Thyroid gland (tissue), 4 donors: Measurements from ENCODE around the gene TMIGD2. TPM values are rescaled to one million over a fixed set of nuclear protein-coding genes. Genes with fewer than 3 reads are reported as not detected.
"Not testable (repeated sequence)": the region's sequence is repeated elsewhere in the genome, so short reads cannot be mapped to it uniquely, and the experiment has no call there.

Source experiments
- DNase-seq, 2 donors: peaks; one replicate each; pipeline ENCODE4 v3.0.0-alpha.2; 2019
- H3K27ac ChIP-seq, 3 donors: fragments of 200-600 bp; sonication (generic); 1 replicate in 2 of 3; 2 replicates in 1 of 3; pipeline ENCODE4 v1.5.1; 2016 to 2019; ENCODE audit warnings: mild to moderate bottlenecking in 1 of 3, moderate library complexity in 1 of 3
- H3K27me3 ChIP-seq: fragments of 200-600 bp; sonication (generic); one replicate; pipeline ENCODE4 v1.5.1; 2019
- H3K36me3 ChIP-seq, 2 donors: fragments of 200-600 bp; sonication (generic); one replicate each; pipeline ENCODE4 v1.5.1; 2016 to 2019
- H3K4me1 ChIP-seq, 2 donors: fragments of 200-600 bp; sonication (generic); one replicate each; pipeline ENCODE4 v1.5.1; 2017 to 2019
- H3K4me3 ChIP-seq, 3 donors: fragments of 200-600 bp; sonication (generic); replicated peaks in 1 of 3; 1 replicate in 2 of 3; 2 replicates in 1 of 3; pipeline ENCODE4 v1.5.1; 2016; ENCODE audit warnings: mild to moderate bottlenecking in 1 of 3
- H3K9me3 ChIP-seq: fragments of 200-600 bp; sonication (generic); one replicate; pipeline ENCODE4 v1.5.1; 2017
- CTCF ChIP-seq, 6 experiments: fragments of 200-600 bp in 3 of 6; fragments of 450-650 bp in 3 of 6; sonication (generic) in 3 of 6; IDR thresholded peaks; one replicate each; pipeline ENCODE4 v1.5.1; 2016 to 2019; ENCODE audit warnings: antibody characterized with exemption in 6 of 6, mild to moderate bottlenecking in 2 of 6, inconsistent platforms in 1 of 6, moderate library complexity in 1 of 6
- POLR2A ChIP-seq, 2 donors: fragments of 450-650 bp; IDR thresholded peaks; one replicate each; pipeline ENCODE4 v1.6.1; 2017; ENCODE audit warnings: antibody characterized with exemption in 2 of 2, mild to moderate bottlenecking in 2 of 2, moderate library complexity in 1 of 2
- WGBS, 2 donors: methylation state at CpG; one replicate each; pipeline ENCODE4 v1.1.5; 2017; 5-methylcytosine and 5-hydroxymethylcytosine counted together
- intact Hi-C: fragments of 100-400 bp; cut with DNase I; formaldehyde crosslinking; loops from one replicate; pipeline ENCODE4 v1.15.1; 2023
- total RNA-seq, 4 donors: library from RNA; depleted of rRNA; stranded (reverse); fragments of >200 nt; gene quantifications; one replicate each; pipeline ENCODE4 v1.2.3, GENCODE V29; 2016

TMIGD2 gene
- total RNA-seq, 4 donors from 2014 or later, result not detected

DNA sequence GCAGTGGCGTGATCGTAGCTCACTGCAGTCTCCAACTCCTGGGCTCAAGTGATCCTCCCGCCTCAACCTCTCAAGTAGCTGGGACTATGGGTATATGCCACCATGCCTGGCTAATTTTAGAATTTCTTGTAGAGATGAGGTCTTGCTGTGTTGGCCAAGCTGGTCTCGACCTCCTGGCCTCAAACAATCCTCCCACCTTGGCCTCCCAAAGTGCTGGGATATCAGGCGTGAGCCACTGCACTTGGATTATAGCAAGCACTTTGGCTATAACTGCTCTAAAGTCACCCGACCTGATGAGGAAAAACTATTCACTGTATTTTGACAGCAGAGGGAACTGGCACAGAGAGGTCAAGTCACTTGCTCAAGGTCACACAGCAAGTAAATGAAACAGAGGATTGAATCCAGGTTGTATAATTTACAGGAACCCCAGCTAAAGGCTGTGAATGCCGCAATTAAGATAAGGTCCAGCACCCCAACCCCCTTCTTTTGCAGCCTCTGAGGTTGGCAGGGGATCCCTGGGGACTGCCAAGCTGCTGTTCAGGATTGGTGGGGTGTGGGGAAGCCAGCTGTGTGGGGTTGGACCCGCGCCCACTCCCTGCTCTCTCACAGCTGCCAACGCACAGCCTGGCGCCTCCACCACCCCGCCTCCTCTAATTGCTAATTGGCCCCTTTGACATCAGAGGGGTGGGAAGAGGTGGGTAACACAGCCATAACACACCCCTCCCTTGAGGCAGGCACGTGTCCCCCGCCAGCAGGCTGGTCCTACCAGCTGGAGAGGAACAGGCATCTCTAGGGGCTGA is 6.0 kb downstream of the TMIGD2 start:
- Histone ChIP-seq H3K27ac (no peak overlapping the region), H3K9me3 (no peaks in the 10 kb centered on the region), H3K27me3 (no peaks in the 10 kb centered on the region), H3K36me3 (no peaks in the 10 kb centered on the region), H3K4me3 (no peak overlapping the region), H3K4me1 (no peaks in the 10 kb centered on the region)
- DNase-seq, result no peak
- intact Hi-C loops, result no loop called here
- TF ChIP-seq POLR2A (IDR thresholded peaks at IDR 0.05), result no peak
- no peak for TF ChIP-seq CTCF (IDR thresholded peaks at IDR 0.05)
- 46 to 48% methylated on average over 14 of the region's 14 CpGs for WGBS, 2 donors

GRCh38 chr19:4294389-4294788 is 7.8 kb downstream of the TMIGD2 start:
- WGBS, 2 donors, result 33 to 45% methylated on average over 10 of the region's 10 CpGs
- no peak for DNase-seq
- intact Hi-C loops, result no loop called here

GRCh38 chr19:4292515-4292914 is 9.7 kb downstream of the TMIGD2 start:
- H3K27me3 ChIP-seq, result no peaks in the 10 kb centered on the region
- H3K9me3 ChIP-seq, result no peaks in the 10 kb centered on the region
- TF ChIP-seq CTCF (IDR thresholded peaks at IDR 0.05), result no peak
- TF ChIP-seq POLR2A (IDR thresholded peaks at IDR 0.05), result no peak
- H3K36me3 ChIP-seq, result no peaks in the 10 kb centered on the region
- WGBS, 2 donors, result 84 to 86% methylated on average over 11 to 12 of the region's 15 CpGs
- H3K4me3 ChIP-seq, result no peak overlapping the region
- H3K4me1 ChIP-seq, result no peaks in the 10 kb centered on the region
- no peak overlapping the region for H3K27ac ChIP-seq
- intact Hi-C loops, result no loop called here
- no peak for DNase-seq

More at GRCh38 chr19:4294389-4294788, 7.8 kb downstream of the TMIGD2 start:
- H3K4me1 ChIP-seq, result no peaks in the 10 kb centered on the region
- no peak for TF ChIP-seq POLR2A (IDR thresholded peaks at IDR 0.05)
- TF ChIP-seq CTCF (IDR thresholded peaks at IDR 0.05), result no peak
- no peaks in the 10 kb centered on the region for H3K9me3 ChIP-seq
- H3K27ac ChIP-seq, result no peak overlapping the region
- H3K4me3 ChIP-seq, result no peak overlapping the region
- no peaks in the 10 kb centered on the region for H3K36me3 ChIP-seq
- no peaks in the 10 kb centered on the region for H3K27me3 ChIP-seq

- Histone ChIP-seq H3K9me3 (no peaks in the 10 kb centered on the region), H3K4me3 (no peak overlapping the region), H3K36me3 (no peaks in the 10 kb centered on the region), H3K27me3 (no peaks in the 10 kb centered on the region), H3K4me1 (no peaks in the 10 kb centered on the region), H3K27ac (no peak overlapping the region)
- no peak for TF ChIP-seq CTCF (IDR thresholded peaks at IDR 0.05)
- TF ChIP-seq POLR2A (IDR thresholded peaks at IDR 0.05), result no peak
- intact Hi-C loops, result no loop called here
- 55 to 68% methylated on average over 7 to 8 of the region's 8 CpGs for WGBS, 2 donors
- DNase-seq, result no peak
These were observed 10.9 kb downstream of the TMIGD2 start for GRCh38 chr19:4291184-4291732.

GRCh38 chr19:4288091-4288777 is 14.0 kb downstream of the TMIGD2 start:
- no peaks in the 10 kb centered on the region for H3K9me3 ChIP-seq
- no peak overlapping the region for H3K27ac ChIP-seq
- H3K27me3 ChIP-seq, result no peaks in the 10 kb centered on the region
- no peaks in the 10 kb centered on the region for H3K36me3 ChIP-seq
- 83 to 92% methylated on average over 16 of the region's 16 CpGs for WGBS, 2 donors
- TF ChIP-seq CTCF (IDR thresholded peaks at IDR 0.05) (no peak), POLR2A (IDR thresholded peaks at IDR 0.05) (no peak)
- intact Hi-C loops, result no loop called here
- H3K4me3 ChIP-seq, result no peak overlapping the region
- DNase-seq, result no peak
- no peaks in the 10 kb centered on the region for H3K4me1 ChIP-seq

GRCh38 chr19:4286141-4286540 is 16.0 kb downstream of the TMIGD2 start:
- H3K36me3 ChIP-seq, H3K27me3 ChIP-seq, H3K4me3 ChIP-seq, DNase-seq, H3K27ac ChIP-seq, H3K9me3 ChIP-seq, H3K4me1 ChIP-seq, intact Hi-C loops: not testable (repeated sequence)
- 87 to 88% methylated on average over 4 of the region's 4 CpGs for WGBS, 2 donors
